Neural progenitor cell (in vitro differentiated cells): ENCODE data around the gene EXD3.

Experiments used
- CTCF ChIP-seq: fragments of 200-600 bp; sonication (generic); IDR thresholded peaks from 2 replicates; pipeline ENCODE4 v1.5.1; 2017; ENCODE audit warnings: antibody characterized with exemption, mild to moderate bottlenecking
- EZH2 ChIP-seq: fragments of 200-600 bp; sonication (generic); IDR thresholded peaks from 2 replicates; pipeline ENCODE4 v1.6.1; 2017; ENCODE audit warnings: antibody characterized with exemption, mild to moderate bottlenecking, moderate library complexity
- EZH2phosphoT487 ChIP-seq: fragments of 200-600 bp; sonication (generic); IDR thresholded peaks from 2 replicates; pipeline ENCODE4 v1.6.1; 2017; ENCODE audit warnings: antibody characterized with exemption

DNA sequence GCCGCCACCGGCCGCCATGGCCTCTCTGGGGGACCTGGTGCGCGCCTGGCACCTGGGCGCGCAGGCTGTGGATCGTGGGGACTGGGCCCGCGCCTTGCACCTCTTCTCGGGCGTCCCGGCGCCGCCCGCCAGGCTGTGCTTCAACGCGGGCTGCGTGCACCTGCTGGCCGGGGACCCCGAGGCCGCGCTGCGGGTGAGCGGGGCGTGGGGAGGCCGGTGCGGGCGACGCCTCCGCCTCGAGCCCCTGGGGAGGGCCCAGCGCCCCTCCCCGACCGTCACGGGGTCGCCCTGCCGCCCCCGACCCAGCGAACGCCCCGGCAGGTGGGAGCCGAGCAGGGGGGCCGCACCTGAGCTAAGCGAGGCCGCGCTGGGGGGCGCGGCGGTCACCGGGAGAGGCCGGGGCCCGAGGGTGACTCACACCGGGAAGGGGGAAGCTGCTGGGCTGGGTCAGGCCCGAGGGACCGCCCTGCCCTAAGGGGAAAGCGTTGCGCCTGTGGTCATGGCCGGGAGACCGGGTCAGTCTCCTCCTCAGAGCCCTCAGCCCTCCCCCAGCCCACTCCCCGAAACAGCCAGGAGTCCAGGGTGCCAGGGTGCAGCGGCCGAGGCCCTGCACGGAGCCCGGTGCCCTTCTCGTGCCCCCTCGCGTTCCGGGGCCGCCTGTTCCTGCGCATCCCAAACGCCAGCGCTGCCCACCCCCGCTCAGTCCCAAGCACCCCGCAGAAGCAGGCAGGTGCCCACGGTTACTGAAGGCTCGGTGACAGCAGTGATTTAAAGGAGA lies 741 bp upstream of the EXD3 start:
- TF ChIP-seq CTCF (peak; percentile 1), EZH2 (peak; percentile 42), EZH2phosphoT487 (no peak)
